KMS-11 (cell line): ENCODE results near the gene PGLYRP4.

Source experiments
- H2AFZ ChIP-seq: fragments of 200-600 bp; sonication (generic); 2 replicates; pipeline ENCODE4 v1.6.1; 2016; ENCODE audit warnings: antibody characterized with exemption, mixed run types, low read depth
- H3K27ac ChIP-seq: fragments of 200-600 bp; sonication (generic); 2 replicates; pipeline ENCODE4 v1.6.1; 2016; ENCODE audit warnings: mild to moderate bottlenecking, mixed run types
- H3K27me3 ChIP-seq: fragments of 200-600 bp; sonication (generic); 2 replicates; pipeline ENCODE4 v1.6.1; 2017; ENCODE audit warnings: mild to moderate bottlenecking, low read depth, mixed run types, moderate library complexity; ENCODE audit not compliant: insufficient read depth
- H3K36me3 ChIP-seq: fragments of 200-600 bp; sonication (generic); 2 replicates; pipeline ENCODE4 v1.6.1; 2017; ENCODE audit warnings: mild to moderate bottlenecking, mixed run types; ENCODE audit not compliant: insufficient read depth
- H3K4me1 ChIP-seq: fragments of 200-600 bp; sonication (generic); 2 replicates; pipeline ENCODE4 v1.6.1; 2016; ENCODE audit warnings: mild to moderate bottlenecking, low read depth, mixed run types; ENCODE audit not compliant: poor library complexity, severe bottlenecking
- H3K4me2 ChIP-seq: fragments of 200-600 bp; sonication (generic); 2 replicates; pipeline ENCODE4 v1.7.0; 2016; ENCODE audit warnings: mild to moderate bottlenecking, mixed run types
- H3K4me3 ChIP-seq: fragments of 200-600 bp; sonication (generic); IDR thresholded peaks from 2 replicates; pipeline ENCODE4 v1.6.1; 2017; ENCODE audit warnings: low read depth, low read length, mixed read lengths; ENCODE audit not compliant: insufficient read depth
- H3K79me2 ChIP-seq: fragments of 200-600 bp; sonication (generic); 2 replicates; pipeline ENCODE4 v1.6.1; 2016; ENCODE audit warnings: low read depth, mixed run types; ENCODE audit not compliant: insufficient read depth
- H3K9ac ChIP-seq: fragments of 200-600 bp; sonication (generic); 2 replicates; pipeline ENCODE4 v1.6.1; 2016; ENCODE audit warnings: mild to moderate bottlenecking, mixed run types
- H4K20me1 ChIP-seq: fragments of 200-600 bp; sonication (generic); 2 replicates; pipeline ENCODE4 v1.6.1; 2016; ENCODE audit warnings: mild to moderate bottlenecking, mixed run types; ENCODE audit not compliant: insufficient read depth
- TF ChIP-seq, protein P1 (sequence below): fragments of 200-600 bp; sonication (generic); conservative IDR thresholded peaks from 2 replicates; pipeline ENCODE4 v1.6.1; 2017; ENCODE audit warnings: low read depth, mild to moderate bottlenecking, antibody characterized with exemption, low read length, moderate library complexity, mixed read lengths

PGLYRP4 gene

DNA sequence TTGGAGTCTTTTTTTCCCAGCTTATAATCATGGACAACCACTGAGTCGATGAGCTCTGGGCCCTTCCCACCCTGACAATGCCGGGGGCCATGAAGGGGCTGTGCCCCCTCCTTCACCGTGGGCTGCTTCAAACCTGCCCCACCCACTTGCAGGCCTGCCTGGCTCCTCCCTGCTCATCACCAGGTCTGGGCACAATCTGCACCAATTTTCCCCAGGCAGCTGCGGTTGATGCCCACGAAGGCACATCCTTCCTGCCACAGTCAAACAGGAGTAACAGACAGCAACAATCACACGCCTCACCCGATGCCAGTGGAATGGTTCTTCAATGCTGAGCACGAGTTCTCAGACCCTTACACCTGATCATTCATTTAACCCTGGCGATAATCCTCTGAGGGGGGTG, 54.8 kb downstream of the PGLYRP4 start:
- Histone ChIP-seq H3K27me3 (no peaks in the 10 kb centered on the region), H3K4me1 (no peaks in the 10 kb centered on the region), H3K27ac (no peak overlapping the region), H2AFZ (no peak overlapping the region), H3K36me3 (no peaks in the 10 kb centered on the region), H3K4me2 (no peak overlapping the region), H3K79me2 (no peaks in the 10 kb centered on the region), H3K4me3 (no peak overlapping the region), H3K9ac (no peak overlapping the region), H4K20me1 (no peaks in the 10 kb centered on the region)
- TF ChIP-seq, protein P1, sequence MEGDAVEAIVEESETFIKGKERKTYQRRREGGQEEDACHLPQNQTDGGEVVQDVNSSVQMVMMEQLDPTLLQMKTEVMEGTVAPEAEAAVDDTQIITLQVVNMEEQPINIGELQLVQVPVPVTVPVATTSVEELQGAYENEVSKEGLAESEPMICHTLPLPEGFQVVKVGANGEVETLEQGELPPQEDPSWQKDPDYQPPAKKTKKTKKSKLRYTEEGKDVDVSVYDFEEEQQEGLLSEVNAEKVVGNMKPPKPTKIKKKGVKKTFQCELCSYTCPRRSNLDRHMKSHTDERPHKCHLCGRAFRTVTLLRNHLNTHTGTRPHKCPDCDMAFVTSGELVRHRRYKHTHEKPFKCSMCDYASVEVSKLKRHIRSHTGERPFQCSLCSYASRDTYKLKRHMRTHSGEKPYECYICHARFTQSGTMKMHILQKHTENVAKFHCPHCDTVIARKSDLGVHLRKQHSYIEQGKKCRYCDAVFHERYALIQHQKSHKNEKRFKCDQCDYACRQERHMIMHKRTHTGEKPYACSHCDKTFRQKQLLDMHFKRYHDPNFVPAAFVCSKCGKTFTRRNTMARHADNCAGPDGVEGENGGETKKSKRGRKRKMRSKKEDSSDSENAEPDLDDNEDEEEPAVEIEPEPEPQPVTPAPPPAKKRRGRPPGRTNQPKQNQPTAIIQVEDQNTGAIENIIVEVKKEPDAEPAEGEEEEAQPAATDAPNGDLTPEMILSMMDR = no peak

DNA sequence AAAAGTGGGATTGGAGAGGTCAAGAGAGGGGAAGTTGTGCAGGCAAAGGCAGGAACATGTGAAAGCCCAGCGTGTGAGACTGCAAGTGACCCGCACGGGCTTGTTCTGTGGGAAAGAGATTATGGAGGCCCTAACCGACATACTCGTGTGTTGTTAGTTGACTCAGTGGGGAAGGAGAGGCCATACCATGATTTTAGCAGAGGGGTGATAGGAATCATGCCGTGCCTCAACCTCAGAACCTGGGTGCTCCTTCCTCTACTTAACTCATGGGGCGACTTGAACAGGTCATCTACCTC, 55.2 kb downstream of the PGLYRP4 start:
- Histone ChIP-seq H3K79me2 (no peaks in the 10 kb centered on the region), H3K9ac (no peak overlapping the region), H3K27me3 (no peaks in the 10 kb centered on the region), H3K36me3 (no peaks in the 10 kb centered on the region), H3K4me1 (no peaks in the 10 kb centered on the region), H3K4me3 (no peak overlapping the region), H3K4me2 (no peak overlapping the region), H3K27ac (no peak overlapping the region), H4K20me1 (no peaks in the 10 kb centered on the region), H2AFZ (no peak overlapping the region)
- TF ChIP-seq, protein P1 = no peak

DNA sequence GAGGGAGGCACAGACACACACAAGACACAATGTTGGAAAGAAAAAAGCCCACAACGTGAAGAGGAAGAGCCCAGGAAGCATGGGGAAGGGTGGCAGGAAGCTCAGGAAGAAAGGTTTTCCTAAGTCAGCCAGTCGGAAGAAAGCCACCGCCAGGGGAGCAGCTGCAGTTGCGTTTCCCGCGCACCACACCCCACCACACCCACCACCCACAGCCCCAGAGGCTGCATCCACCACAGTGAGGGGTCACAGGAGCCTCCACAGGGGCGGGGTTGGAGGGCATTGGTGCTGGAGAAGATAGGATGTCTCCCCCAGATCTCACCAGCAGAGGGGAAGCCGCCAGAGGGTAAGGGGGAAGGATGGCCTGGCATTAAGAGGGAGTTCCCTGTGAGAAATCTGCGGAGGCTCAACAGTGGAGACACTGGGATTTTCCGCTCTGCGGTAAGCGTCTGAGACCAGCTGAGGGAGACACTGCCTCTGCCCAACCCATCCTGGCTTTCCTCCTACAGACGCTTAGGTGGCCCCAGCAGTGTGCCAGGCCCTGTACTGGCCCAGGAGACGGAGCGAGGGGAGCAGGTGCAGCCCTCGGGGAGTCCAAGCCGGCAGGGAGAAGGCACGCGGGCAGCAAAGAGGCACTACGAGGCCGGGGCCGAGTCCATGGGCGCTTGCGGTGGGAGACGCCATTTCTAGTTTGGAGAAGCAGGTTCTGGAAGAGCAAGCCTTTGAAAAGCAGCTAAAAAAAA, 55.7 kb downstream of the PGLYRP4 start:
- H3K27ac ChIP-seq = no peak overlapping the region
- no peaks in the 10 kb centered on the region for H3K27me3 ChIP-seq
- H3K4me3 ChIP-seq = no peak overlapping the region
- H3K9ac ChIP-seq = no peak overlapping the region
- H4K20me1 ChIP-seq = no peaks in the 10 kb centered on the region
- H3K79me2 ChIP-seq = no peaks in the 10 kb centered on the region
- H3K4me1 ChIP-seq = no peaks in the 10 kb centered on the region
- H3K36me3 ChIP-seq = no peaks in the 10 kb centered on the region
- no peak overlapping the region for H2AFZ ChIP-seq
- H3K4me2 ChIP-seq = no peak overlapping the region
- TF ChIP-seq, protein P1 = no peak

DNA sequence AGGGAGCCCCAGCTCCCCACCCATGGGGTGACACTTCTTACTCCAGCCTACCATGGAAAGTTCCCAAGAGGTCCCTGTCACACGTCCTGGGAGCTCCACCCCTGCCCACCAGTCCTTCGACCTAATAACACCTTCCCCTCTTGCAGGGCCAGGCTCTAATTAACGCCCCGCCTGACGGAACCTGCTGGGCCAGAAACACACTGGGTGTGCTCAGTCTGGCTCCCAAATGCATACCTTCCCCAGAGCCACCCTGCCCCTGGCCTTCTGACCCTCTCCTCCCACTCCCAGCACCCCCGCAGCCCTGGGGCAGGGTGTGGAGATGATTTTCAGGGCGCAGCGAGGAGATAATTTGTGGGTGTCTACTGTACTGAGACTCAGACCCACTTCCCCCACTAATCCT, 56.5 kb downstream of the PGLYRP4 start:
- Histone ChIP-seq H2AFZ (no peak overlapping the region), H3K27ac (no peak overlapping the region), H3K36me3 (no peaks in the 10 kb centered on the region), H4K20me1 (no peaks in the 10 kb centered on the region), H3K4me2 (no peak overlapping the region), H3K4me1 (no peaks in the 10 kb centered on the region), H3K9ac (no peak overlapping the region), H3K4me3 (no peak overlapping the region), H3K27me3 (no peaks in the 10 kb centered on the region), H3K79me2 (no peaks in the 10 kb centered on the region)
- TF ChIP-seq, protein P1 = no peak
